ENCODE data around the gene ECSIT.
"Not testable (repeated sequence)": the region's sequence is repeated elsewhere in the genome, so short reads cannot be mapped to it uniquely, and the experiment has no call there.

Gene ECSIT

DNA sequence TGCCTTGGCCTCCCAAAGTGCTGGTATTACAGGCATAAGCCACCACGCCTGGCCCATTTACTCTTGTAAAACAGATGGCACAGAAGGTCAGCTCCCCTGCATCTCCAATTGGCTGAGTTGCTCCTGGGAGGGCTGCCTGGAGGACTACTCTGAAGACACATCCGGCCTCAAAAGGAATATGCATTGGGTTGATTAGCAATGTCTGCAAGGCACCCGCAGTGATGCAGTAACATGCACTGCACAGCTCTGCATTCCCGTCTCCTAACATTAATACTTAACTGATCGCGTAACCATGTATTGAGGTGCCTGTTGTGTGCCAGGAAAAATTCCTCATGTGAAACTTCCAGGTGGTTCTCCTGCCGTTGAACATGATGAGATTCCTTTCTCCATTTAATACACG lies 53.1 kb downstream of the ECSIT start:
- no peak for DNase-seq (ENCODE audit: low read depth)

DNA sequence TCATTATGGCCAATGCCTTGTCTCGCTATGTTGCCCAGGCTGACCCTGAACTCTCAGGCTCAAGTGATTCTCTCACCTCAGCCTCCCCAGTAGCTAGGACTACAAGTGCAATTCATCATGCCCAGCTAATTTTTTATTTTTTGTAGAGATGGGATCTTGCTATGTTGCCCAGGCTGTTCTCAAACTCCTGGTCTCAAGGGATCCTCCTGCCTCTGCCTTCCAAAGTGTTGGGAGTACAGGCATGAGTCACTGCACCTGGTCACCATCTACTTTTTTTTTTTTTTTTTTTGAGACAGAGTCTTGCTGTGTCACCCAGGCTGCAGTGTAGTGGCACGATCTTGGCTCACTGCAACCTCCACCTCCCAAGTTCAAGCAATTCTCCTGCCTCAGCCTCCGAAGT lies 53.6 kb downstream of the ECSIT start:
- not testable (repeated sequence) for DNase-seq (ENCODE audit: low read depth)

DNA sequence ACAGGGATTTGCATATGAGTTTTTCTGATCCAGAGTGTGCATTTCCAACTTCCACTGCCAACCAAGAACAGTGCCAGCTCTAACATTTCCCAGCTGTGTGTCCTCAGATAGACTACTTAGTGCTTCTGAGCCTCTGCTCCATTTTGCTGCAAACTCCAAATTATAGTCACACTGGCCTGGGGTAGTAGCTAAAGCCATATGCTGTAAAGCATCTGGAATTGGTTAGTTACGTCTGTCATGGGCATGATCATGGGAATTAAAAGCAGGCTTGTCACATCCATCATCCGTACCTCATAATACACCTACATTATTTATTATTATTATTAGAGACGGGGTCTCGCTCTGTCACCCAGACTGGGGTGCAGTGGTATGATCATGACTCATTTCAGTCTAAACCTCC lies 55.2 kb downstream of the ECSIT start:
- no peak for DNase-seq (ENCODE audit: low read depth)

DNA sequence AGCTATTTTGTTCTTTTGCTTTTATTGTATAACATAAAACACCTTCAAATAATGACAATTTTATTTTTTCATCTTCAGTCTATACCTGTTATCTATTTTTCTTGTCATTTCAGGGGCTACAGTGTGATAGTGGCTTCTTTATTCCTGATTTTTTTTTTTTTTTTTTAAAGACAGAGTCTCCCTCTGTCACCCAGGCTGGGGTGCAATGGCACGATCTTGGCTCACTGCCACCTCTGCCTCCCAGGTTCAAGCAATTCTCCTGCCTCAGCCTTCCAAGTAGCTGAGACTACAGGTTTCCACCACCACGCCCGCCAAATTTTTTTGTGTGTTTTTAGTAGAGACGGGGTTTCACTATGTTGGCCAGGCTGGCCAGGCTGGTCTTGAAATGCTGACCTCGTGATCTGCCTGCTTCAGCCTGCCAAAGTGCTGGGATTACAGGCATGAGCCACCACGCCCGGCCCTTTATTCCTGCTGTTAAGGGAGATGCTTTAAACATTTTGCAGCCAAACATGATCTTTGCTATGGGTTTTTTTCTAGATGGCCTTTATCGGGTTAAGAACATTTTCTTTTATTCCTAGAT lies 60.6 kb downstream of the ECSIT start:
- not testable (repeated sequence) for DNase-seq (ENCODE audit: low read depth)

DNA sequence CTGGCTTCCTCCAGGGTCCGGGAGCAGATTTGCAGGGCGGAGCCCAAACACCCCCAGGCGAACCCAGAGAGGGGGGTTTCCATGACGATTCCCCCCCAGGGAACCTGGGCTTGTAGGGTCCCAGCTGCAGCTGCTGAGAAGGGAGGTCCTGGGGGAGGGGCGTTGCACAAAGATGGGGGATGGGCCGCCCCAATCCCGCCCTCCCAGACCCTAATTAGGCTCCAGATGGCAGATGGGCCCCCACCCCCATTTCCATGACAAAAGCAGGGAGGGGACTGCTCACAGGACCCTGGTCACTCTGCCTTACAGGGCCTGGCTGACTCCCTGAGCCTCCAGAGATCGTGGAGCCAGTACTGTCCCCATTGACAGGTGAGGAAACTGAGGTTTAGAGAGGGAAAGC lies 63.3 kb downstream of the ECSIT start:
- no peak for DNase-seq (ENCODE audit: low read depth)

DNA sequence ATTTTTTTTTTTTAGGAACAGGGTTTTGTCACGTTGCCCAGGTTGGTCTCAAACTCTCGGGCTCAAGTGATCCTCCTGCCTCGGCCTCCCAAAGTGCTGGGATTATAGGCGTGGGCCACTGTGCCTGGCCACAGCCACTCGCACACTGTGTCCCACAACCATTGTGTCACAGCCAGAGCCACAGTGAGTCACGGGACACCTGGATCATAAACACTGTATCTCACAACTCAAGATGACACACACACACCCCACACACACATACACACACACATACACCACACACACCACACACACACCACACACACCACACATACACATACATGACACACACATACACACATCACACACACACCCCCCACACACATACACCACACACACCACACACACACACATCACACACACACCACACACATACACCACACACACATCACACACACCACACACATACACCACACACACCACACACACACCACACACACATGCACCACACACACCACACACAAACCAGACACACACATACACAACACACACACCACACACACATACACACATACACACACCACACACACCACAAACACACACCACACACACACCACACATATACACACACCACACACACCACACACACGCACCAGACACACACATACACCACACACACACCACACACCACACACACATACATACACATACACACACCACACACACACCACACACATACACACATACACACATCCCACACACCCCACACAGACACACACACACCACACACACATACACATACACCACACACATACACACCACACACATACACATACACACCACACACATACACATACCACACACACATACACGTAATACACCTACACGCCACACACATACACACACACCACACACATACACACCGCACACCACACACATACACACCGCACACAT lies 64.3 kb downstream of the ECSIT start:
- no peak for DNase-seq (ENCODE audit: low read depth)

DNA sequence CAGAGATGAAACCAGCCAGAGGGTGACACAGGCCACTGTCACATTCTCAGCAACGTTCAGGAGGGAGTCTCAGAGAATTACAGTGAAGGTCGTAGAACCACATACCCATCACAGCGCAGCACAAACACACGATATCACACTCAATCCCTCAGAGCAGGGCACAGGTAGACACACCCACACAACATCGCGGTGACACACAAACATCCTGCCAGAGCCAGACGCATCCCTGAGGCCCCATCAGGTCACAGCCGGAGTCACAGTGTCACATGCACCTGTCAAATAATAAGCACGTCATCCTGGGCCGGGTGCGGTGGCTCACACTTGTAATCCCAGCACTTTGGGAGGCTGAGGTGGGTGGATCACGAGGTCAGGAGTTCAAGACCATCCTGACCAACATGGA lies 65.5 kb downstream of the ECSIT start:
- no peak for DNase-seq (ENCODE audit: low read depth)

DNA sequence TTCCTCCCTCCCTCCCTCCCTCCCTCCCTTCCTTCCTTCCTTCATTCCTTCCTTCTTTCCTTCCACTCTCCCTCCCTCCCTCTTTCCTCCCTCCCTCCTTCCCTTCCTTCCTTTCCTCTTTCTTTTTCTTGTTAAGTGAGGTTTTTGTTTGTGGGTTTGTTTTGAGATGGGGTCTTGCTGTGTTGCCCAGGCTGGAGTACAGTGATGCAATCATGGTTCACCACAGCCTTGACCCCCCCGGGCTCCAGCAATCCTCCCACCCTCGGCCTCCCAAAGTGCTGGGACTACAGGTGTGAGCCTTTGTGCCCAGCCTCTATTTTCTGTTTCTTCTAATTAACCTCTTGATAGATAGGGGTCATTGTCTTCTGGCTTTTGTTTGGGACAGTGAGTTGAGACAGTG lies 67.5 kb downstream of the ECSIT start:
- no peak for DNase-seq (ENCODE audit: low read depth)

DNA sequence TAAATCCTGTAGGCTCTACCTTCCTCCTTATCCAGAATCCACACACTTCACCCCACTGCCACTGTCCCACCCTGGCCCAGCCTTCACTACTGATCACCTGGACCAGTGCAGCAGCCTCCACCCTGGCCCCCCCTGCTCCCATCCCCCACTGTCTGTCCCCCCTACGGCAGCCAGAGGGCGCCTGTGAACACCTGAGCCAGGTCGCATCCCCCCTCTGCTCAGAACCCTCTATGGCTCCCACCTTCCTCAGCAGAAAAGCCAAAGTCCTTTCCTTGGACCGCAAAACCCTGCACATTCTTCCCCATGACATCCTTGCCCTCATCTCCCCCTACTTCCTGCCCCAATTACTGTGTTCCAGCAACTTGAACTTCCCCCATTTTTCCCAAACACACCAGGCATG lies 68.7 kb downstream of the ECSIT start:
- no peak for DNase-seq (ENCODE audit: low read depth)

DNA sequence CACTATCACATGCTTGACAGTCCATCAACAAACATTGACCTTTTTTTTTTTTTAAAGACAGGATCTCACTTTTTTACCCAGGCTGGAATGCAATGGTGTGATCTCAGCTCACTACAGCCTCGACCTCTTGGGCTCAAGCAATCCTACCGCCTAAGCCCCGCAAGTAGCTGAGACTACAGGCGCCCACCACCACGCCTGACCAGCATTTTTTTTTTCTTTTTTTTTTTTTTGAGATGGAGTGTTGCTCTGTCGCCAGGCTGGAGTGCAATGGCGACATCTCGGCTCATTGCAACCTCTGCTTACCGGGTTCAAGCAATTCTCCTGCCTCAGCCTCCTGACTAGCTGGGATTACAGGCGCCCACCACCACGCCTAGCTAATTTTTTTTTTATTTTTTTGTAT lies 70.0 kb downstream of the ECSIT start:
- not testable (repeated sequence) for DNase-seq (ENCODE audit: low read depth)

DNA sequence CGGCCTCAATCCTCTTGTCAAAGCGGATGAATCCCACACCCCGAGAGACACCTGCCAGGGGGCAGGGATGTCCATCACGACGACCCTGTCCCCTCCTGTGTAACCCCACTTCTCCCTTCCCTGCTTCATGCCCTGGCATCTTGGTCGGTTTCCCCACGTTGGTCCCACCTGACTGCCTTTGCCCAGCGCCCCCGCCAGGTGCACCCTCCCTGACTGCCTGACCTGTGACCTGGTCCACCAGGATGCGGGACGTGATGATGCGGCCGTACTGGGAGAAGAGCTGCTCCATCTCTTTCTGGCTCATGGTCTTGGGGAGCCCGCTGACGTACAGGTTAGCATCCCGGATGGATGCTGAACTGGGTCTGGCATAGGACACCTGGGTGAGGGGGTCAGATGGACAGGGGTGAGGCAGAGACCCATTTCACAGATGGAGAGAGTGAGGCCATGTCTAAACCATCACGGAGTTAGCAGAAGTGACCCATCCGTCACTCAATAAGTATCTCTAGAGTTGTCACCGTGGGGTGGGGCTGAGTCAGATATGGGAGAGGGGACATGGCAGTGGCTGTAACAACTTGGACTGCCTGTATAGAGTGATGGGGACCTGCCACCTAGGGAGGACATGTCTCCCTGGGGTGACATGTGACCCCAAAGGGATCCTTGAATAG lies 70.6 kb downstream of the ECSIT start:
- no peak for DNase-seq (ENCODE audit: low read depth)

DNA sequence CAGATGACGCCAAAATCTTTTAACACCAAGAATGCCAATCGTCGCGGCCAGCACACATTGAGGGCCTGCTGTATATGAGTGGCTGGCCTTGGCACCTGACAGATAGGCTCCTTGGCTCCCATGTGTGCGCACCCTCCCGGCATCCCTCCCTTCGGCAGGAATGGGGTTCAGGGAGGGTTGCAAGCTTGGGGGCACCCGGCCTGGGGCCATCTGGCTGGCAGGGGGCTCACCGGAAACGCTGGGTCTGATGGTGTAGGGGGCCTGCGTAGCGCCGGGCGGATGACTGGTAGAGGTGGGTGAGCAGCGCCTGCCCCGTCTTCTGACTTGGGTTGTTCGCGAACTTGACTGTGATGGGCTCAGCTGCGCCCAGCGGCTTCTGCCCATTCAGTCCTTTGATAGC lies 71.1 kb downstream of the ECSIT start:
- DNase-seq (ENCODE audit: low read depth) = no peak

DNA sequence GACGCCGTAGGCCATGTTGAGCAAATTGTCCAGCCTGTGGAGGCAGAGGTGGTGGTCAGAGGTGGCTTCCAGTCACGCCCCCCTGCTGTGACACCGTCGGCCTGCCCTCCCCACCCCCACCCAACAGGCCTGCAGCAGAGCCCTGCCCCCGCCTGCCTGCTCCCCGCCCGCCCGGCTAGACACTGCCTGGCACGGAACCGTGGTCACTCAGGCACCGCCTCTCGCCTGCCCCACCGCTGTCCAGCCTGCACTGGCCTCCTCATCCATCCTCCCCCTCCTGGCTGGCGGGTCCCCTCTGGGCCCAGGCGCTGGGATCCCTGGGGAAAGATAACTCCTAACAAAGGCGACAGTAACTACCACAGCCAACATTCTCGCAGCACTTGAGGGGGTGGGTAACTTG lies 71.8 kb downstream of the ECSIT start:
- DNase-seq (ENCODE audit: low read depth) = no peak

DNA sequence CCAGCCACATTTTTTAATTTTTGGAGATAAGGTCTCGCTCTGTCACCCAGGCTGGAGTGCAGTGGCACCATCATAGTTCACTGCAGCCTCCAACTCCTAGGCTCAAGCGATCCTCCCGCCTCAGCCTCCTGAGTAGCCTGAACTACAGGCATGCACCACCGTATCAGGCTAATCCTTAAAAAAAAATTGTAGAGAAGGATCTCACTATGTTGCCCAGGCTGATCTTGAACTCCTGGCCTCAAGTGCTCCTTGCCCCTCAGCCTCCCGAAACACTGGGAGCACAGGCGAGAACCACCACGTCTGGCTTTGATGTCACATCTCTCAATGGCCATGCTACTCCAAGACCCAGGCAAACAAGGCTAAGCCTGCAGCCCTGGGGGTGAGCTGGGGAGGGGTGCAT lies 72.3 kb downstream of the ECSIT start:
- no peak for DNase-seq (ENCODE audit: low read depth)
